ENCODE measurements around the gene SH3TC1. TPM values are rescaled to one million over a fixed set of nuclear protein-coding genes. Genes with fewer than 3 reads are reported as not detected.

Gene SH3TC1
- total and polyA plus RNA-seq, 2 of the 13 experiments (the other 11 are each of a cell fraction or from before 2014, with no cell fraction given) = 14.9 to 21.8 TPM

DNA sequence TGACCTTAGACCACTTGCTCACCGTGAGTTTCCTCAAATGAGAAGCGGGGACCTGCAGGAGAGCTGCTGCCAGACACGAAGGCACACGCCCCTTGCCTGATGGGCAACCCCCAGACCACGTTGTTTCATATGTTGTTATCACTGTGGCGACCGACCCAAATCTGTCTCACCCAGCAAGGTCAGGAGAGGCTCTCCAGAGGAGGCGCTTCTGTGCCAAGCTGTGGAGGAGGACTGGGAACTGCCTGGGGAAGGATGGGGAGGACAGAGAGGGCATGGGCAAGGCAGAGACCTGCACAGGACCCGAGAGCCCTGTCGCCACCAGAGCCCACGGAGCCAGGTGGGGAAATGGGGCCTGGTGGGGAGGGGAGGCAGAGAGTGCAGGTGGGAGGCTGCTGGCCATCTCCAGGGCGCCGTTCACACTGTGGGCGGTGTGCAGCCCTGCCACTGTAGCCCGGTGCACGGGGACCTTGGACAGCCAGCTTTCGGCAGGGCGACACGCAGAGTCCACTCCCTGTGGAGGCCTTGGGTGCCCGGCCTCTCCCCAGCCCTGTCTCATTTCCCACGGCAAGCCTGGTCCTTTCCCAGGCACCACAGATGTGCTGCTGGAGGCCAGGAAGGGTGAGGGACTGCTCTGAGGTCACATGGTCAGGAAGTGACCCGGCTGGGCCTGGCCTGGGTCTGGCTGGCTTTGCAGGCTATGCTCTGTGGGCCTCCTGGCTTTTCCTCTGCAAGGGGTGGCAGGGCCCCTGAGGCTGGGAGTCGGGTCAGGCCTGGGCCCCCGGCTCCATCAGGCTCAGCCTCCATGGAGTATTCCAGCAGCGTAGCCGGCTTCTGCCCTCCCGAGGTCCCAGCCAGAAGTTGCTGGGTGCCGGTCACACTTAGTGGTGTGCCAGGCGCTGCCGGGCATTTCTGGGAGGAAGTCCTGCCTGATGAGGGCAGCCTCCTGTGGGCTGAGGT is 73.7 kb downstream of the SH3TC1 start:
- Histone ChIP-seq H3K27me3 (ENCODE audit: control insufficient read depth in 1 of 2, insufficient read depth in 2 of 2, low read length in 2 of 2) (peaks cover 15 to 79% of the 10 kb centered on the region in 2 experiments), H3K4me3 (replicated peaks in 1 of 3; ENCODE audit: insufficient read depth in 1 of 3, low read depth in 2 of 3, low read length in 3 of 3) (no peak overlapping the region), H3K36me3 (replicated peaks in 1 of 2; ENCODE audit: control insufficient read depth in 1 of 2, insufficient read depth in 2 of 2, low read length in 2 of 2) (no peaks in the 10 kb centered on the region), H3K27ac (ENCODE audit: extremely low read length, insufficient read depth, low read length) (no peak overlapping the region), H3K9me3 (ENCODE audit: low read length) (no peaks in the 10 kb centered on the region), H3K4me2 (ENCODE audit: low read depth, low read length) (no peak overlapping the region), H4K20me1 (ENCODE audit: insufficient read depth, low read length) (no peaks in the 10 kb centered on the region), H3K9ac (ENCODE audit: insufficient read depth, low read depth, low read length) (no peak overlapping the region), H3K79me2 (ENCODE audit: insufficient read depth, low read length) (no peaks in the 10 kb centered on the region), H3K4me1 (ENCODE audit: insufficient read depth, low read length) (peaks cover 14% of the 10 kb centered on the region), H2AFZ (ENCODE audit: low read length) (no peak overlapping the region)
- FAIRE-seq (no peak), ATAC-seq (peak; percentile 28), DNase-seq (ENCODE audit: low spot score) (no peak)
- TF ChIP-seq, protein P1, sequence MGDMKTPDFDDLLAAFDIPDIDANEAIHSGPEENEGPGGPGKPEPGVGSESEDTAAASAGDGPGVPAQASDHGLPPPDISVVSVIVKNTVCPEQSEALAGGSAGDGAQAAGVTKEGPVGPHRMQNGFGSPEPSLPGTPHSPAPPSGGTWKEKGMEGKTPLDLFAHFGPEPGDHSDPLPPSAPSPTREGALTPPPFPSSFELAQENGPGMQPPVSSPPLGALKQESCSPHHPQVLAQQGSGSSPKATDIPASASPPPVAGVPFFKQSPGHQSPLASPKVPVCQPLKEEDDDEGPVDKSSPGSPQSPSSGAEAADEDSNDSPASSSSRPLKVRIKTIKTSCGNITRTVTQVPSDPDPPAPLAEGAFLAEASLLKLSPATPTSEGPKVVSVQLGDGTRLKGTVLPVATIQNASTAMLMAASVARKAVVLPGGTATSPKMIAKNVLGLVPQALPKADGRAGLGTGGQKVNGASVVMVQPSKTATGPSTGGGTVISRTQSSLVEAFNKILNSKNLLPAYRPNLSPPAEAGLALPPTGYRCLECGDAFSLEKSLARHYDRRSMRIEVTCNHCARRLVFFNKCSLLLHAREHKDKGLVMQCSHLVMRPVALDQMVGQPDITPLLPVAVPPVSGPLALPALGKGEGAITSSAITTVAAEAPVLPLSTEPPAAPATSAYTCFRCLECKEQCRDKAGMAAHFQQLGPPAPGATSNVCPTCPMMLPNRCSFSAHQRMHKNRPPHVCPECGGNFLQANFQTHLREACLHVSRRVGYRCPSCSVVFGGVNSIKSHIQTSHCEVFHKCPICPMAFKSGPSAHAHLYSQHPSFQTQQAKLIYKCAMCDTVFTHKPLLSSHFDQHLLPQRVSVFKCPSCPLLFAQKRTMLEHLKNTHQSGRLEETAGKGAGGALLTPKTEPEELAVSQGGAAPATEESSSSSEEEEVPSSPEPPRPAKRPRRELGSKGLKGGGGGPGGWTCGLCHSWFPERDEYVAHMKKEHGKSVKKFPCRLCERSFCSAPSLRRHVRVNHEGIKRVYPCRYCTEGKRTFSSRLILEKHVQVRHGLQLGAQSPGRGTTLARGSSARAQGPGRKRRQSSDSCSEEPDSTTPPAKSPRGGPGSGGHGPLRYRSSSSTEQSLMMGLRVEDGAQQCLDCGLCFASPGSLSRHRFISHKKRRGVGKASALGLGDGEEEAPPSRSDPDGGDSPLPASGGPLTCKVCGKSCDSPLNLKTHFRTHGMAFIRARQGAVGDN (CRISPR knock-in tag; IDR thresholded peaks at IDR 0.05) = peak; percentile 27; the same call in 1 of the 2 replicates
- TF ChIP-seq, protein P2, sequence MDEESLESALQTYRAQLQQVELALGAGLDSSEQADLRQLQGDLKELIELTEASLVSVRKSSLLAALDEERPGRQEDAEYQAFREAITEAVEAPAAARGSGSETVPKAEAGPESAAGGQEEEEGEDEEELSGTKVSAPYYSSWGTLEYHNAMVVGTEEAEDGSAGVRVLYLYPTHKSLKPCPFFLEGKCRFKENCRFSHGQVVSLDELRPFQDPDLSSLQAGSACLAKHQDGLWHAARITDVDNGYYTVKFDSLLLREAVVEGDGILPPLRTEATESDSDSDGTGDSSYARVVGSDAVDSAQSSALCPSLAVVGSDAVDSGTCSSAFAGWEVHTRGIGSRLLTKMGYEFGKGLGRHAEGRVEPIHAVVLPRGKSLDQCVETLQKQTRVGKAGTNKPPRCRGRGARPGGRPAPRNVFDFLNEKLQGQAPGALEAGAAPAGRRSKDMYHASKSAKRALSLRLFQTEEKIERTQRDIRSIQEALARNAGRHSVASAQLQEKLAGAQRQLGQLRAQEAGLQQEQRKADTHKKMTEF (CRISPR knock-in tag; IDR thresholded peaks at IDR 0.05) = no peak
- TF ChIP-seq SMYD3 (CRISPR knock-in tag; IDR thresholded peaks at IDR 0.05) (no peak), GABPB1 (CRISPR knock-in tag; IDR thresholded peaks at IDR 0.05) (peak; percentile 46; the same call in 1 of the 2 replicates), CENPT (CRISPR knock-in tag; IDR thresholded peaks at IDR 0.05; ENCODE audit: low read depth) (no peak), ZNF569 (CRISPR knock-in tag; IDR thresholded peaks at IDR 0.05; ENCODE audit: borderline replicate concordance) (no peak), FOXK1 (CRISPR knock-in tag; IDR thresholded peaks at IDR 0.05; ENCODE audit: borderline replicate concordance, low read depth) (no peak), ZNF674 (CRISPR knock-in tag; IDR thresholded peaks at IDR 0.05; ENCODE audit: low read depth) (no peak)
- TF ChIP-seq, protein P3, sequence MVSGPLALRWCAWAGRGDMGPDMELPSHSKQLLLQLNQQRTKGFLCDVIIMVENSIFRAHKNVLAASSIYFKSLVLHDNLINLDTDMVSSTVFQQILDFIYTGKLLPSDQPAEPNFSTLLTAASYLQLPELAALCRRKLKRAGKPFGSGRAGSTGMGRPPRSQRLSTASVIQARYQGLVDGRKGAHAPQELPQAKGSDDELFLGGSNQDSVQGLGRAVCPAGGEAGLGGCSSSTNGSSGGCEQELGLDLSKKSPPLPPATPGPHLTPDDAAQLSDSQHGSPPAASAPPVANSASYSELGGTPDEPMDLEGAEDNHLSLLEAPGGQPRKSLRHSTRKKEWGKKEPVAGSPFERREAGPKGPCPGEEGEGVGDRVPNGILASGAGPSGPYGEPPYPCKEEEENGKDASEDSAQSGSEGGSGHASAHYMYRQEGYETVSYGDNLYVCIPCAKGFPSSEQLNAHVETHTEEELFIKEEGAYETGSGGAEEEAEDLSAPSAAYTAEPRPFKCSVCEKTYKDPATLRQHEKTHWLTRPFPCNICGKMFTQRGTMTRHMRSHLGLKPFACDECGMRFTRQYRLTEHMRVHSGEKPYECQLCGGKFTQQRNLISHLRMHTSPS (CRISPR knock-in tag; IDR thresholded peaks at IDR 0.05; ENCODE audit: low read depth) = no peak
- ChIA-PET CTCF (ENCODE audit: low intra/inter-chr PET ratio, low total read pairs) (no interaction called here), POLR2A (no interaction called here)
- WGBS (ENCODE audit: low lambda C conversion rate) = 13% methylated on average over 3 of the region's 30 CpGs
- in situ Hi-C loops (cut with HindIII; ENCODE audit: extremely low pct_ligation_motif_present, low pct_unique_long_range_greater_than_20kb) = no loop called here
- intact Hi-C loops (cut with micrococcal nuclease; ENCODE audit: unreplicated experiment) = no loop called here
- BruUV-seq (replicated peaks) = no TSS peak

All from HepG2 (cell line).